ENCODE measurements around the gene SH3RF2. TPM values are rescaled to one million over a fixed set of nuclear protein-coding genes. Genes with fewer than 3 reads are reported as not detected.
A peak's percentile ranks its signal among the peaks of the same experiment; 100 is the strongest.

Gene SH3RF2
- total and polyA plus RNA-seq, 2 donors (not counting 1 experiment from before 2014, with no cell fraction given) = 0.53 to 1.2 TPM

GRCh38 chr5:146098047-146098446 lies 161.7 kb downstream of the SH3RF2 start:
- TF ChIP-seq CTCF (conservative IDR thresholded peaks at IDR 0.05 in 1 of 2, IDR thresholded peaks at IDR 0.05 in 1 of 2; ENCODE audit: low read depth in 1 of 2, low read length in 2 of 2) = no peak
- H3K4me3 ChIP-seq (replicated peaks in 1 of 4; ENCODE audit: control extremely low read depth in 1 of 4, insufficient read depth in 1 of 4, low read depth in 3 of 4, low read length in 4 of 4) = no peak overlapping the region
- no peaks in the 10 kb centered on the region for H3K79me2 ChIP-seq (ENCODE audit: control insufficient read depth, insufficient read depth, low read length)
- no peaks in the 10 kb centered on the region for H3K36me3 ChIP-seq (ENCODE audit: control insufficient read depth, insufficient read depth, low read length)
- no peak overlapping the region for H3K9ac ChIP-seq (ENCODE audit: insufficient read depth, low read length)
- H3K27ac ChIP-seq (ENCODE audit: insufficient read depth, low read length) = no peak overlapping the region
- H3K9me3 ChIP-seq (ENCODE audit: control insufficient read depth, insufficient read depth, low read depth, low read length) = no peaks in the 10 kb centered on the region
- H3K27me3 ChIP-seq (ENCODE audit: control insufficient read depth, insufficient read depth, low read length) = no peaks in the 10 kb centered on the region
- DNase-seq (ENCODE audit: low read depth in 2 of 2) = no peak
- no peak overlapping the region for H2AFZ ChIP-seq (ENCODE audit: low read length)
- no peaks in the 10 kb centered on the region for H3K4me1 ChIP-seq (ENCODE audit: control insufficient read depth, extremely low read depth, insufficient read depth, low read length)
- H4K20me1 ChIP-seq (ENCODE audit: control insufficient read depth, extremely low read depth, insufficient read depth, low read length) = no peaks in the 10 kb centered on the region
- H3K4me2 ChIP-seq (ENCODE audit: extremely low read depth, insufficient read depth, low read length) = no peak overlapping the region

- Histone ChIP-seq H2AFZ (ENCODE audit: low read length) (no peak overlapping the region), H4K20me1 (ENCODE audit: control insufficient read depth, extremely low read depth, insufficient read depth, low read length) (no peaks in the 10 kb centered on the region), H3K9ac (ENCODE audit: insufficient read depth, low read length) (no peak overlapping the region), H3K27ac (ENCODE audit: insufficient read depth, low read length) (no peak overlapping the region), H3K27me3 (ENCODE audit: control insufficient read depth, insufficient read depth, low read length) (no peaks in the 10 kb centered on the region), H3K9me3 (ENCODE audit: control insufficient read depth, insufficient read depth, low read depth, low read length) (no peaks in the 10 kb centered on the region), H3K79me2 (ENCODE audit: control insufficient read depth, insufficient read depth, low read length) (no peaks in the 10 kb centered on the region), H3K4me3 (replicated peaks in 1 of 4; ENCODE audit: control extremely low read depth in 1 of 4, insufficient read depth in 1 of 4, low read depth in 3 of 4, low read length in 4 of 4) (no peak overlapping the region), H3K4me2 (ENCODE audit: extremely low read depth, insufficient read depth, low read length) (no peak overlapping the region), H3K36me3 (ENCODE audit: control insufficient read depth, insufficient read depth, low read length) (no peaks in the 10 kb centered on the region), H3K4me1 (ENCODE audit: control insufficient read depth, extremely low read depth, insufficient read depth, low read length) (no peaks in the 10 kb centered on the region)
- no peak for TF ChIP-seq EZH2 (IDR thresholded peaks at IDR 0.05; ENCODE audit: low read length, missing control alignments)
- TF ChIP-seq CTCF (conservative IDR thresholded peaks at IDR 0.05 in 1 of 2, IDR thresholded peaks at IDR 0.05 in 1 of 2; ENCODE audit: low read depth in 1 of 2, low read length in 2 of 2) = no peak
- no peak for DNase-seq (ENCODE audit: low read depth in 2 of 2)
Observed at GRCh38 chr5:146101646-146102045, 165.3 kb downstream of the SH3RF2 start.

GRCh38 chr5:146103594-146103993 lies 167.2 kb downstream of the SH3RF2 start:
- Histone ChIP-seq H3K36me3 (ENCODE audit: control insufficient read depth, insufficient read depth, low read length) (no peaks in the 10 kb centered on the region), H3K27ac (ENCODE audit: insufficient read depth, low read length) (no peak overlapping the region), H3K4me1 (ENCODE audit: control insufficient read depth, extremely low read depth, insufficient read depth, low read length) (no peaks in the 10 kb centered on the region), H3K27me3 (ENCODE audit: control insufficient read depth, insufficient read depth, low read length) (no peaks in the 10 kb centered on the region), H2AFZ (ENCODE audit: low read length) (no peak overlapping the region), H3K9me3 (ENCODE audit: control insufficient read depth, insufficient read depth, low read depth, low read length) (no peaks in the 10 kb centered on the region), H3K4me2 (ENCODE audit: extremely low read depth, insufficient read depth, low read length) (no peak overlapping the region), H3K9ac (ENCODE audit: insufficient read depth, low read length) (no peak overlapping the region), H3K4me3 (replicated peaks in 1 of 4; ENCODE audit: control extremely low read depth in 1 of 4, insufficient read depth in 1 of 4, low read depth in 3 of 4, low read length in 4 of 4) (no peak overlapping the region), H3K79me2 (ENCODE audit: control insufficient read depth, insufficient read depth, low read length) (no peaks in the 10 kb centered on the region), H4K20me1 (ENCODE audit: control insufficient read depth, extremely low read depth, insufficient read depth, low read length) (no peaks in the 10 kb centered on the region)
- peak in 1 of 2 donors; percentile 15 for DNase-seq (ENCODE audit: low read depth in 2 of 2)
- TF ChIP-seq EZH2 (IDR thresholded peaks at IDR 0.05; ENCODE audit: low read length, missing control alignments) = no peak
- TF ChIP-seq CTCF (conservative IDR thresholded peaks at IDR 0.05 in 1 of 2, IDR thresholded peaks at IDR 0.05 in 1 of 2; ENCODE audit: low read depth in 1 of 2, low read length in 2 of 2) = no peak
